Measurements from ENCODE around the gene RHBDD2.
"Not testable (repeated sequence)": the region's sequence is repeated elsewhere in the genome, so short reads cannot be mapped to it uniquely, and the experiment has no call there.

Gene RHBDD2

GRCh38 chr7:75878769-75879611, at the start of gene RHBDD2:
RHBDD2 (plus strand) TSS chr7:75879034; CDS start chr7:75879083, 49 bp downstream.
- peak; percentile 85 for DNase-seq

- DNase-seq, result not testable (repeated sequence)
Measured at GRCh38 chr7:75829656-75830055, 49.2 kb upstream of the RHBDD2 start.

- DNase-seq, result no peak
Measured at GRCh38 chr7:75830978-75831377, 47.9 kb upstream of the RHBDD2 start.

- not testable (repeated sequence) for DNase-seq
Measured at GRCh38 chr7:75833662-75834061, 45.2 kb upstream of the RHBDD2 start.

- no peak for DNase-seq
Measured at GRCh38 chr7:75835688-75836285, 43.0 kb upstream of the RHBDD2 start.

- DNase-seq, result no peak
Measured at GRCh38 chr7:75836798-75837197, 42.0 kb upstream of the RHBDD2 start.

GRCh38 chr7:75838281-75838930, 40.4 kb upstream of the RHBDD2 start:
- DNase-seq, result not testable (repeated sequence)

GRCh38 chr7:75840029-75840428, 38.8 kb upstream of the RHBDD2 start:
- no peak for DNase-seq

GRCh38 chr7:75842836-75843446, 35.9 kb upstream of the RHBDD2 start:
- no peak for DNase-seq

- DNase-seq, result no peak
Measured at GRCh38 chr7:75843613-75844116, 35.2 kb upstream of the RHBDD2 start.

GRCh38 chr7:75844158-75844557, 34.7 kb upstream of the RHBDD2 start:
- no peak for DNase-seq

GRCh38 chr7:75845132-75845531, 33.7 kb upstream of the RHBDD2 start:
- not testable (repeated sequence) for DNase-seq

GRCh38 chr7:75847707-75848106, 31.1 kb upstream of the RHBDD2 start:
- no peak for DNase-seq

- no peak for DNase-seq
Measured at GRCh38 chr7:75849573-75849972, 29.3 kb upstream of the RHBDD2 start.

- DNase-seq, result no peak
Measured at GRCh38 chr7:75850235-75850634, 28.6 kb upstream of the RHBDD2 start.

- DNase-seq, result no peak
Measured at GRCh38 chr7:75854233-75854632, 24.6 kb upstream of the RHBDD2 start.

GRCh38 chr7:75854813-75855345, 24.0 kb upstream of the RHBDD2 start:
- DNase-seq, result not testable (repeated sequence)

- no peak for DNase-seq
Measured at GRCh38 chr7:75856536-75856935, 22.3 kb upstream of the RHBDD2 start.

- no peak for DNase-seq
Measured at GRCh38 chr7:75858410-75858809, 20.4 kb upstream of the RHBDD2 start.

GRCh38 chr7:75861636-75862035, 17.2 kb upstream of the RHBDD2 start:
- DNase-seq, result no peak

- DNase-seq, result not testable (repeated sequence)
Measured at GRCh38 chr7:75864251-75864650, 14.6 kb upstream of the RHBDD2 start.

GRCh38 chr7:75866114-75866488, 12.7 kb upstream of the RHBDD2 start:
- no peak for DNase-seq

All from NCI-H2081 treated with DMSO at 0.1 percent for 48 hours (cell line).